DMS114 treated with DMSO at 0.1 percent for 48 hours (cell line): ENCODE results near the gene DUS2.
"Not testable (repeated sequence)": the region's sequence is repeated elsewhere in the genome, so short reads cannot be mapped to it uniquely, and the experiment has no call there.

ENCODE experiments used
- DNase-seq: peaks from one replicate; lab custom pipeline; 2025; ENCODE audit not compliant: unreplicated experiment; lab: John Stamatoyannopoulos, UW

Gene DUS2

GRCh38 chr16:68116256-68116867 is 93.3 kb downstream of the DUS2 start:
- DNase-seq: no peak

- no peak for DNase-seq
Observed at GRCh38 chr16:68117884-68118283, 94.8 kb downstream of the DUS2 start.

GRCh38 chr16:68118954-68119353 is 95.9 kb downstream of the DUS2 start:
- DNase-seq: not testable (repeated sequence)

GRCh38 chr16:68120496-68120895 is 97.4 kb downstream of the DUS2 start:
- DNase-seq: not testable (repeated sequence)

- DNase-seq: no peak
Observed at GRCh38 chr16:68126395-68126794, 103.3 kb downstream of the DUS2 start.

GRCh38 chr16:68128577-68129305 is 105.7 kb downstream of the DUS2 start:
- no peak for DNase-seq
